OCI-LY7 (cell line): ENCODE measurements around the gene NCAN. TPM values are rescaled to one million over a fixed set of nuclear protein-coding genes. Genes with fewer than 3 reads are reported as not detected.

Experiments
- BruUV-seq: library from RNA; stranded (reverse); fragments of 400-500 nt; replicated peaks from 2 replicates; lab custom pipeline; 2021; lab: Mats Ljungman, UMichigan
- CTCF ChIA-PET: fragments of 300-600 bp; sonication (Branson Sonifier 250); formaldehyde crosslinking; loops from one replicate; lab custom pipeline; 2022; ENCODE audit warnings: antibody characterized with exemption; ENCODE audit not compliant: unreplicated experiment; lab: Charles Lee
- POLR2A ChIA-PET: fragments of 300-600 bp; sonication (Branson Sonifier 250); formaldehyde crosslinking; loops from one replicate; lab custom pipeline; 2022; ENCODE audit warnings: antibody characterized with exemption; lab: Charles Lee
- DNase-seq: peaks from one replicate; pipeline ENCODE4 v3.0.0-alpha.2; 2015; ENCODE audit warnings: low spot score
- H2AFZ ChIP-seq: fragments of 200-600 bp; sonication (generic), shearing (Covaris generic); 2 replicates; pipeline ENCODE4 v1.6.1; 2014; ENCODE audit warnings: mild to moderate bottlenecking, antibody characterized with exemption, low read length, moderate library complexity
- H3K27ac ChIP-seq: fragments of 200-600 bp; sonication (generic); 2 replicates; pipeline ENCODE4 v1.5.1; 2014; ENCODE audit warnings: mixed run types, low read depth, mild to moderate bottlenecking, moderate library complexity, low read length, inconsistent platforms; ENCODE audit not compliant: poor library complexity, severe bottlenecking
- H3K36me3 ChIP-seq: fragments of 200-600 bp; sonication (generic); 2 replicates; pipeline ENCODE4 v1.6.1; 2014; ENCODE audit warnings: mild to moderate bottlenecking, antibody characterized with exemption, low read length, moderate library complexity, mixed read lengths; ENCODE audit not compliant: insufficient read depth
- H3K4me1 ChIP-seq: fragments of 200-600 bp; sonication (generic); 2 replicates; pipeline ENCODE4 v1.5.1; 2014; ENCODE audit warnings: mild to moderate bottlenecking, low read length; ENCODE audit not compliant: insufficient read depth, poor library complexity, severe bottlenecking
- H3K4me2 ChIP-seq: fragments of 200-600 bp; sonication (generic); 2 replicates; pipeline ENCODE4 v1.6.1; 2014; ENCODE audit warnings: mild to moderate bottlenecking, low read length
- H3K4me3 ChIP-seq: fragments of 200-600 bp; sonication (generic); 2 replicates; pipeline ENCODE4 v1.5.1; 2014; ENCODE audit warnings: mild to moderate bottlenecking, low read depth, low read length; ENCODE audit not compliant: poor library complexity, severe bottlenecking
- H3K79me2 ChIP-seq: fragments of 200-600 bp; sonication (generic); 2 replicates; pipeline ENCODE4 v1.6.1; 2016; ENCODE audit warnings: low read depth, mild to moderate bottlenecking, low read length, moderate library complexity, mixed read lengths; ENCODE audit not compliant: insufficient read depth
- H3K9me2 ChIP-seq: fragments of 200-600 bp; sonication (generic); 2 replicates; pipeline ENCODE4 v1.6.1; 2016; ENCODE audit warnings: mild to moderate bottlenecking, low read length, mixed read lengths; ENCODE audit not compliant: insufficient read depth
- H3K9me3 ChIP-seq: fragments of 200-600 bp; sonication (generic); 2 replicates; pipeline ENCODE4 v1.6.1; 2014; ENCODE audit warnings: mild to moderate bottlenecking, mixed run types, low read length, mixed read lengths
- H4K20me1 ChIP-seq: fragments of 200-600 bp; sonication (generic); 2 replicates; pipeline ENCODE4 v1.6.1; 2014; ENCODE audit warnings: mild to moderate bottlenecking, antibody characterized with exemption, low read length, moderate library complexity, mixed read lengths; ENCODE audit not compliant: insufficient read depth
- CTCF ChIP-seq: fragments of 200-600 bp; sonication (generic); conservative IDR thresholded peaks from 2 replicates; pipeline ENCODE4 v1.5.1; 2014; ENCODE audit warnings: mild to moderate bottlenecking, antibody characterized with exemption, low read length, moderate library complexity, mixed read lengths
- EZH2phosphoT487 ChIP-seq: fragments of 200-600 bp; sonication (generic); IDR thresholded peaks from 2 replicates; pipeline ENCODE4 v1.6.1; 2018; ENCODE audit warnings: low read depth, borderline replicate concordance, mild to moderate bottlenecking, mixed run types, antibody characterized with exemption, low read length, moderate library complexity, mixed read lengths
- intact Hi-C: fragments of 100-400 bp; cut with micrococcal nuclease; formaldehyde crosslinking; loops from one replicate; pipeline ENCODE4 v1.10.0; 2022; ENCODE audit not compliant: unreplicated experiment
- total RNA-seq, 2 experiments: library from RNA; depleted of rRNA in 1 of 2; stranded (reverse); fragments of >200 nt in 1 of 2; shearing (Covaris generic) in 1 of 2; gene quantifications; 2 replicates each; pipeline ENCODE4 v1.2.3, GENCODE V29; 2014 to 2022

NCAN gene
- total RNA-seq, 2 experiments from 2014 or later, result not detected

- Histone ChIP-seq H3K79me2 (no peaks in the 10 kb centered on the region), H3K27ac (no peak overlapping the region), H3K36me3 (peaks cover 90% of the 10 kb centered on the region), H4K20me1 (no peaks in the 10 kb centered on the region), H3K4me1 (no peaks in the 10 kb centered on the region), H3K9me2 (no peaks in the 10 kb centered on the region), H2AFZ (no peak overlapping the region), H3K9me3 (no peaks in the 10 kb centered on the region), H3K4me3 (no peak overlapping the region), H3K4me2 (no peak overlapping the region)
- intact Hi-C loops, result no loop called here
- no peak for DNase-seq
- POLR2A ChIA-PET, result interaction anchor here (0.7 kb wide), 1 partner anchor 27 kb away, joined by 5 read pairs; no protein-coding TSS in a partner anchor
- TF ChIP-seq EZH2phosphoT487 (no peak), CTCF (no peak)
- BruUV-seq, result no TSS peak
- CTCF ChIA-PET, result no interaction called here
Measured at GRCh38 chr19:19280561-19280960, 68.8 kb downstream of the NCAN start.

GRCh38 chr19:19285686-19286085 lies 73.9 kb downstream of the NCAN start:
- DNase-seq, result no peak
- H3K79me2 ChIP-seq, result no peaks in the 10 kb centered on the region
- no peaks in the 10 kb centered on the region for H4K20me1 ChIP-seq
- H2AFZ ChIP-seq, result no peak overlapping the region
- H3K4me2 ChIP-seq, result no peak overlapping the region
- TF ChIP-seq CTCF, result no peak
- TF ChIP-seq EZH2phosphoT487, result no peak
- H3K9me3 ChIP-seq, result no peaks in the 10 kb centered on the region
- POLR2A ChIA-PET, result no interaction called here
- no TSS peak for BruUV-seq
- H3K27ac ChIP-seq, result no peak overlapping the region
- H3K36me3 ChIP-seq, result peaks cover 84% of the 10 kb centered on the region
- no peaks in the 10 kb centered on the region for H3K9me2 ChIP-seq
- no peak overlapping the region for H3K4me3 ChIP-seq
- intact Hi-C loops, result no loop called here
- H3K4me1 ChIP-seq, result no peaks in the 10 kb centered on the region
- CTCF ChIA-PET, result no interaction called here

- Histone ChIP-seq H3K4me1 (no peaks in the 10 kb centered on the region), H3K4me2 (no peak overlapping the region), H3K79me2 (no peaks in the 10 kb centered on the region), H2AFZ (no peak overlapping the region), H3K9me3 (no peaks in the 10 kb centered on the region), H3K9me2 (no peaks in the 10 kb centered on the region), H3K27ac (no peak overlapping the region), H3K4me3 (no peak overlapping the region), H3K36me3 (peaks cover 81% of the 10 kb centered on the region), H4K20me1 (no peaks in the 10 kb centered on the region)
- no peak for DNase-seq
- ChIA-PET POLR2A (no interaction called here), CTCF (no interaction called here)
- intact Hi-C loops, result no loop called here
- no TSS peak for BruUV-seq
- TF ChIP-seq CTCF (no peak), EZH2phosphoT487 (no peak)
Measured at GRCh38 chr19:19292607-19293006, 80.8 kb downstream of the NCAN start.
